PFSK-1 (cell line): ENCODE measurements around the gene ADAMTS2.

ENCODE experiments used
- POLR2AphosphoS5 ChIP-seq: IDR thresholded peaks from 2 replicates; pipeline ENCODE4 v1.6.1; 2012; ENCODE audit warnings: low read depth, mild to moderate bottlenecking, control low read depth, low read length, moderate library complexity
- TAF1 ChIP-seq: IDR thresholded peaks from 2 replicates; pipeline ENCODE4 v1.6.1; 2012; ENCODE audit warnings: low read length, control low read depth, borderline replicate concordance; ENCODE audit not compliant: insufficient read depth

GRCh38 chr5:179207920-179208705 is 137.1 kb downstream of the ADAMTS2 start:
- TF ChIP-seq POLR2AphosphoS5: no peak
- no peak for TF ChIP-seq TAF1
